ENCODE data around the gene CYFIP2. TPM values are rescaled to one million over a fixed set of nuclear protein-coding genes. Genes with fewer than 3 reads are reported as not detected.

Gene CYFIP2
- total RNA-seq, 1 experiment from 2014 or later, result 14.3 TPM

DNA sequence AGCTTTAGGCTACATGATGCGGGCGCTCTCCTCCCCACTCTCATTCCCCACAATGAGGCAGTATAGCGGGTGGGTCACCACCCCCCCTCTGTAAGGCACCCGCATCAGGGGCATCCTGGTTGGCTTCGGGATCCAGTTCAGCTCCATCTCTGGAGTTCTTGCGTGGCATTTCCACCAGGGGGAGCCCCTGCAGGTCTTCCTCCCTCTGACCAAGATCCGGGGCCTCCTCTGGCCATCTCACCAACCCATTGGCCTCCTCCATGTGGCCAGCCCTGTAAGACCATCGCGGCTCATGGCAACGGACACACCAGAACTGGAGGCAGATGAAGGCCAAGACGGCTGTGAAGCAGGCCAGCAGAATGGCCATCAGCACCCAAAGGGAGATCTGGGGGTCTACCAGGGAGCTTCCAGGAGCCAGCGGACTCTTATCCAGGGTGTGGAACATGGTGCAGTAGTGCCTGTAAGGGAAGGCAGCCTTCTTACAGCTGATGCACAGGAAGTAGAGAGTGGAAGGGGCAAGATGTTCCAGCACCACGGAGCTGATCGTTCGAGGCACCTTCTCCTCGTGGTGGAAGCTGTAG, 77.0 kb downstream of the CYFIP2 start:
- H3K4me3 ChIP-seq (ENCODE audit: low read depth, low read length), result no peak overlapping the region
- Mint-ChIP-seq H3K27ac (ENCODE audit: unreplicated experiment) (no peak overlapping the region), H3K4me3 (ENCODE audit: unreplicated experiment) (no peak overlapping the region), H3K27me3 (ENCODE audit: insufficient read depth, unreplicated experiment) (peaks cover 6% of the 10 kb centered on the region), H3K4me1 (ENCODE audit: low read depth, unreplicated experiment) (no peaks in the 10 kb centered on the region), H3K9me3 (ENCODE audit: unreplicated experiment) (peaks cover 9% of the 10 kb centered on the region), H3K36me3 (ENCODE audit: insufficient read depth, unreplicated experiment) (no peaks in the 10 kb centered on the region)
- POLR2A ChIA-PET, result no interaction called here
- H3K36me3 ChIP-seq (ENCODE audit: control insufficient read depth, insufficient read depth, low read length), result no peaks in the 10 kb centered on the region
- intact Hi-C loops (cut with micrococcal nuclease; ENCODE audit: unreplicated experiment), result no loop called here
- peak in 1 of 2 experiments; percentile 49 for DNase-seq
- no peaks in the 10 kb centered on the region for H3K27me3 ChIP-seq (replicated peaks; ENCODE audit: control insufficient read depth, insufficient read depth, low read length)
- CTCF ChIA-PET, result interaction anchor here (0.7 to 2.2 kb wide), 7 partner anchors 9 to 418 kb away, joined by 3 to 12 read pairs (median 4); no protein-coding TSS in a partner anchor
- no TSS peak for BruUV-seq (replicated peaks)
- no peaks in the 10 kb centered on the region for H3K4me1 ChIP-seq
- H3K9me3 ChIP-seq, result no peaks in the 10 kb centered on the region
- TF ChIP-seq, protein P1, sequence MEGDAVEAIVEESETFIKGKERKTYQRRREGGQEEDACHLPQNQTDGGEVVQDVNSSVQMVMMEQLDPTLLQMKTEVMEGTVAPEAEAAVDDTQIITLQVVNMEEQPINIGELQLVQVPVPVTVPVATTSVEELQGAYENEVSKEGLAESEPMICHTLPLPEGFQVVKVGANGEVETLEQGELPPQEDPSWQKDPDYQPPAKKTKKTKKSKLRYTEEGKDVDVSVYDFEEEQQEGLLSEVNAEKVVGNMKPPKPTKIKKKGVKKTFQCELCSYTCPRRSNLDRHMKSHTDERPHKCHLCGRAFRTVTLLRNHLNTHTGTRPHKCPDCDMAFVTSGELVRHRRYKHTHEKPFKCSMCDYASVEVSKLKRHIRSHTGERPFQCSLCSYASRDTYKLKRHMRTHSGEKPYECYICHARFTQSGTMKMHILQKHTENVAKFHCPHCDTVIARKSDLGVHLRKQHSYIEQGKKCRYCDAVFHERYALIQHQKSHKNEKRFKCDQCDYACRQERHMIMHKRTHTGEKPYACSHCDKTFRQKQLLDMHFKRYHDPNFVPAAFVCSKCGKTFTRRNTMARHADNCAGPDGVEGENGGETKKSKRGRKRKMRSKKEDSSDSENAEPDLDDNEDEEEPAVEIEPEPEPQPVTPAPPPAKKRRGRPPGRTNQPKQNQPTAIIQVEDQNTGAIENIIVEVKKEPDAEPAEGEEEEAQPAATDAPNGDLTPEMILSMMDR (IDR thresholded peaks at IDR 0.05; ENCODE audit: insufficient read depth in 1 of 2, low read depth in 1 of 2, low read length in 1 of 2, severe bottlenecking in 1 of 2, unreplicated experiment in 1 of 2), result peak; percentile 33 to 64

DNA sequence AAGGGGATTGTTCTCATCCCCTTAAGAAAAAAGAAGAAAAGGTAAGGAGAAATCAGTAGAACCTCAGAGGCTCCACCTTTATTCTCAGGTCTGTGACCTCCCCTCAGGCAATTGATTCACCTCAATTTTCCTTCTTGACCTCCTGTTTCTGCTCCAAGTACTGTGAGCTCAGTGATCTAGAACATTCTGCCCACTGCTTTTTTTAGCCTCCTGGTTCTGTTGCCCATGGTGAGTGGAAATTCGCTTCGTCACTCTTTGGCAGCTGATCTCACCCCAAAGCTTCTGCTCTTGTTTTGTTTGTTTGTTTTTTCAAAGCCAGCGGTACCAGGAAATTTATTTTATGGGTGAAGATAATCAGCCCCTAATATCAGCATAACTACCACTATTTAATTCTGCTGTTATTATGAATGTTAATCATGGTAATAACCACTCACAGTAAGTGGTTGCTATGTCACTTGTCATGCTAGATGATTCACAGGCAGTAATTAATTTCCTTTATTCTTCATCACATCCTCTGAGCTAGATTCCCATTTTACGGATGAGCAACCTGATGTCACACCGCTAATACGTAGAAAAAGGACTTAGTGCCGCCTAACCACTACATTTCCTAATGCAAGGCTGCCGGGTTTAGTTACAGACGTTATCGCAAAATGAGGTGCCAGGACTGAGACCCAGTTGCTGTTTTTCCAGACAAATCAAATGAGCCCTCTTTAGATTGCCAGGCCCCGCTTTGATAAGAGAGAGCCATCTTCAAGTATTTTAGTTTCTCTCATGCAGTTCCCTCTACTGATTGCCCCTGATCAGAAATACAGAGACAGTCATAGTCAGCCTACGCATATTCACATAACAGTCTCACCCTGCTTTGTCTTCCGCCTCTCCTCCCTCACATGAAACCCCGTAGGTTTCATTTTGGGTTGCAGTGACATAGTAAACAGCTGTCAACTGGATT, 78.2 kb downstream of the CYFIP2 start:
- no peaks in the 10 kb centered on the region for H3K4me1 ChIP-seq
- ChIA-PET CTCF (interaction anchor here (0.7 to 2.2 kb wide), 4 partner anchors 10 to 120 kb away, joined by 3 to 12 read pairs (median 4); no protein-coding TSS in a partner anchor), POLR2A (no interaction called here)
- intact Hi-C loops (cut with micrococcal nuclease; ENCODE audit: unreplicated experiment), result no loop called here
- no peak overlapping the region for H3K4me3 Mint-ChIP-seq (ENCODE audit: unreplicated experiment)
- TF ChIP-seq, protein P1 (IDR thresholded peaks at IDR 0.05; ENCODE audit: insufficient read depth in 1 of 2, low read depth in 1 of 2, low read length in 1 of 2, severe bottlenecking in 1 of 2, unreplicated experiment in 1 of 2), result no peak
- H3K36me3 ChIP-seq (ENCODE audit: control insufficient read depth, insufficient read depth, low read length), result no peaks in the 10 kb centered on the region
- H3K9me3 ChIP-seq, result no peaks in the 10 kb centered on the region
- H3K4me3 ChIP-seq (ENCODE audit: low read depth, low read length), result no peak overlapping the region
- no peaks in the 10 kb centered on the region for H3K4me1 Mint-ChIP-seq (ENCODE audit: low read depth, unreplicated experiment)
- no peak overlapping the region for H3K27ac Mint-ChIP-seq (ENCODE audit: unreplicated experiment)
- no peak for DNase-seq
- peaks cover 9% of the 10 kb centered on the region for H3K9me3 Mint-ChIP-seq (ENCODE audit: unreplicated experiment)
- peaks cover 6% of the 10 kb centered on the region for H3K27me3 Mint-ChIP-seq (ENCODE audit: insufficient read depth, unreplicated experiment)
- no TSS peak for BruUV-seq (replicated peaks)
- H3K27me3 ChIP-seq (replicated peaks; ENCODE audit: control insufficient read depth, insufficient read depth, low read length), result no peaks in the 10 kb centered on the region
- no peaks in the 10 kb centered on the region for H3K36me3 Mint-ChIP-seq (ENCODE audit: insufficient read depth, unreplicated experiment)

GRCh38 chr5:157345067-157345466, 79.1 kb downstream of the CYFIP2 start:
- no TSS peak for BruUV-seq (replicated peaks)
- H3K4me1 Mint-ChIP-seq (ENCODE audit: low read depth, unreplicated experiment), result no peaks in the 10 kb centered on the region
- Histone ChIP-seq H3K4me1 (no peaks in the 10 kb centered on the region), H3K27me3 (replicated peaks; ENCODE audit: control insufficient read depth, insufficient read depth, low read length) (no peaks in the 10 kb centered on the region), H3K4me3 (ENCODE audit: low read depth, low read length) (no peak overlapping the region), H3K9me3 (no peaks in the 10 kb centered on the region; the same call in 1 of the 2 replicates), H3K36me3 (ENCODE audit: control insufficient read depth, insufficient read depth, low read length) (no peaks in the 10 kb centered on the region)
- CTCF ChIA-PET, result interaction anchor here (0.7 to 1.5 kb wide), 4 partner anchors 9 to 140 kb away, joined by 3 to 5 read pairs (median 4); no protein-coding TSS in a partner anchor
- no peak overlapping the region for H3K27ac Mint-ChIP-seq (ENCODE audit: unreplicated experiment)
- no peaks in the 10 kb centered on the region for H3K9me3 Mint-ChIP-seq (ENCODE audit: unreplicated experiment)
- no peak for DNase-seq
- POLR2A ChIA-PET, result no interaction called here
- H3K27me3 Mint-ChIP-seq (ENCODE audit: insufficient read depth, unreplicated experiment), result peaks cover 6% of the 10 kb centered on the region
- intact Hi-C loops (cut with micrococcal nuclease; ENCODE audit: unreplicated experiment), result no loop called here
- H3K4me3 Mint-ChIP-seq (ENCODE audit: unreplicated experiment), result no peak overlapping the region
- TF ChIP-seq, protein P1 (IDR thresholded peaks at IDR 0.05; ENCODE audit: insufficient read depth in 1 of 2, low read depth in 1 of 2, low read length in 1 of 2, severe bottlenecking in 1 of 2, unreplicated experiment in 1 of 2), result no peak
- no peaks in the 10 kb centered on the region for H3K36me3 Mint-ChIP-seq (ENCODE audit: insufficient read depth, unreplicated experiment)

All from Caco-2 (cell line).